Measurements from ENCODE around the gene CACNA1C.

CACNA1C gene

GRCh38 chr12:2686280-2686646 lies 633.5 kb downstream of the CACNA1C start:
- TF ChIP-seq ZFX (IDR thresholded peaks at IDR 0.05) = no peak
- no peak for TF ChIP-seq CTCF (conservative IDR thresholded peaks at IDR 0.05)
- no peak overlapping the region for H3K27ac ChIP-seq

GRCh38 chr12:2687058-2687457 lies 634.3 kb downstream of the CACNA1C start:
- TF ChIP-seq ZFX (IDR thresholded peaks at IDR 0.05) = no peak
- no peak overlapping the region for H3K27ac ChIP-seq

- no peak overlapping the region for H3K27ac ChIP-seq
- TF ChIP-seq CTCF (conservative IDR thresholded peaks at IDR 0.05) (no peak), ZFX (IDR thresholded peaks at IDR 0.05) (no peak)
Observed at GRCh38 chr12:2687726-2688125, 634.9 kb downstream of the CACNA1C start.

- TF ChIP-seq ZFX (IDR thresholded peaks at IDR 0.05) = no peak
- no peak for TF ChIP-seq CTCF (conservative IDR thresholded peaks at IDR 0.05)
- H3K27ac ChIP-seq = no peak overlapping the region
Observed at GRCh38 chr12:2688381-2688931, 635.7 kb downstream of the CACNA1C start.

GRCh38 chr12:2689393-2689792 lies 636.6 kb downstream of the CACNA1C start:
- no peak overlapping the region for H3K27ac ChIP-seq
- no peak for TF ChIP-seq ZFX (IDR thresholded peaks at IDR 0.05)
- no peak for TF ChIP-seq CTCF (conservative IDR thresholded peaks at IDR 0.05)

- TF ChIP-seq CTCF (conservative IDR thresholded peaks at IDR 0.05) (no peak), ZFX (IDR thresholded peaks at IDR 0.05) (no peak)
- H3K27ac ChIP-seq = no peak overlapping the region
Observed at GRCh38 chr12:2689879-2690278, 637.1 kb downstream of the CACNA1C start.

- TF ChIP-seq ZFX (IDR thresholded peaks at IDR 0.05) (no peak), CTCF (conservative IDR thresholded peaks at IDR 0.05) (no peak)
- no peak overlapping the region for H3K27ac ChIP-seq
Observed at GRCh38 chr12:2690348-2691005, 637.7 kb downstream of the CACNA1C start.

GRCh38 chr12:2691006-2691344 lies 638.2 kb downstream of the CACNA1C start:
- no peak overlapping the region; the same call in 1 of the 2 replicates for H3K27ac ChIP-seq
- TF ChIP-seq ZFX (IDR thresholded peaks at IDR 0.05) (no peak), CTCF (conservative IDR thresholded peaks at IDR 0.05) (no peak)

Data from C4-2B (cell line).